NCI-H510A (cell line): ENCODE results near the gene CPSF7.

Source experiments
- DNase-seq: peaks from one replicate; lab custom pipeline; 2025; lab: John Stamatoyannopoulos, UW

CPSF7 gene

DNA sequence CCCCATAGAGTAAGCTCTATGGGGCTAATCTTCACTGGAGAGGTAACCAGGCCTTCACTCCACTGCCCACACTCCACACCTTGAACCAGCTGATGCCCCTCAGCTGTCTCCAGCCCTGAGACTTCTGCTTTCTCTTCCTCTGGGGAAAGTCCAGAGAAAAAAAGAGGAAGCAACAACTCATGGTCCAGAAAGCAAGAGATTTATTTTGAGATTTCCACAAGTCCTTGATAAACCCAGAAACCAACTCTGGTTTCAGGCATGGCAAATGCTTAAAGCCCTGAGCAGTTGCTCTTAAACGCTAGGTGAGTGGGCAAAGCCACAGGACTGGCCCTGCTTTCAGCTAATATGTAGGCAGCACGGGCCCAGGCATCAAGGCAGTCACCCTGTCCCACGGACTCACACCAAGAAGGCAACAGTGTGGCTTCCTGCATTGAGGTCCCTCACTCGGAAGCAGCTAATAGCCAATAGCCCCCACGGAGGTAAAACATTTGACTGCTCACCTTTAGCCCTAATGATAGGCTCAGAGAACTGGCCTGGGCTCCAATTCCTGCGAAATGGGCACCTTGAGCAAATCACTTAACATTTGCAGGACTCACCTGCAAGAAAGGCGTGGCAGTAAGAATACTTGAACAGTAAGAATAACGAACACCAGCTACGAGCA, 72.4 kb downstream of the CPSF7 start:
- DNase-seq = no peak

GRCh38 chr11:61356706-61357105, 73.1 kb downstream of the CPSF7 start:
- DNase-seq = no peak

DNA sequence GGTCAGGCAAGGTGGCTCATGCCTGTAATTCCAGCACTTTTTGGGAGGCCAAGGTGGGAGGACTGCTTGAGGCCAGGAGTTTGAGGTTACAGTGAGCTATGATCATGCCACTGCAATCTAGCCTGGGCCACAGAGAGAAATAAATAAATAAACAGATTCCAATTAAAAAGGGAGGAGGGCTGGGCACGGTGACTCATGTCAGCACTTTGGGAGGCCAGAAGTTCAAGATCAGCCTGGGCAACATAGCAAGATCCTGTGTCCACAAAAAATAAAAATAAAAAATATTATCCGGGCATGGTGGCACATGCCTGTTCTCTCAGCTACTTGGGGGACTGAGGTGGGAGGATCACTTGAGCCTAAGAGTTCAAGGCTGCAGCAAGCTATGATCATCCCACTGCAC, 75.6 kb downstream of the CPSF7 start:
- DNase-seq = no peak

DNA sequence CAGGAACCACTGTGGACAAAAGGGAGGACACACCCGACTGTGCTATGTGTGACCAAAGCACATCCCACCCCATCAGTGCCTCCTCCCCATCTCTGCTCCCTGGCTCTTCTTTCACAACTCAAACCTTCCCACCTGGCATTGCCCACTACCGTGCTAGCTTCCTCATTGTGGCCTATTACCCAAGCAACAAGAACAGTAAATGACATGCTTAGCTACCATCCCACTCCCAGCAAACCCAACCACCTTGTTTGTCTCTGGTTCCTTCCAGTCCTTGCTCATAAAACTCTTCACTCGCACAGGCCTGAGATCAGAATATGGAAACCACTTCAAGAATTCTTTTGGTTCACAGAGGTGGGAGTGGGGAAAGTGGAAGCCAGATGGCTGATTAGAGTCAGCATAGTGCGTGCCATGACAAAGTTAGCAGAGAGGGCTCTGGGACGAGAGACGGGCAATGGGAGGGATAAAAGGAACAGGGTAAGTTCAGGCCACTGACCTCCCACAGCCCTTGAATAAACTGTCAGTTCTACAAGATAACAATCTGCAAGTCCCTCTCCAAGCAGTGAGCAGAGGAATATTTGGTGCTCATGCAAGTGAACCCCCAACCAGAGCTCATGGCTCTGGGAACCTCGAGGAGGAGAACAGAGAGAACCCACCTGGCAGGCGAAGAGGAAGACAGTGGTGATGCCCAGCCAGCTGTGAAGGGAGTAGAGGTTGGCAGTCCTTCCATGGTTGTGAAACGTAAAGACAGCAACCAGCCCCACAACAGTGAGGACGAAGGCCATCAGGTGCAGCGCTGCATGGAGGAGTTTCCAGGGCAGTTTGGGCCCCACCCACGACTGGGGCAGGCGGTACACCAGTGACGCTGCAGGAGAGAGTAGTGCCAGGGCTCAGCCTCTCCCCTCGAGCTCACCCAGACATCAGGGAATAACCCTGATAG, 76.4 kb downstream of the CPSF7 start:
- no peak for DNase-seq
